Bronchial epithelial cell (primary cell): Measurements from ENCODE around the gene SEC23B. TPM values are rescaled to one million over a fixed set of nuclear protein-coding genes. Genes with fewer than 3 reads are reported as not detected.
"Not testable (repeated sequence)": the region's sequence is repeated elsewhere in the genome, so short reads cannot be mapped to it uniquely, and the experiment has no call there.

Source experiments
- DNase-seq: peaks from one replicate; pipeline ENCODE4 v3.0.0-alpha.2; 2010; ENCODE audit warnings: low read depth
- FAIRE-seq: peaks from 2 replicates; lab custom pipeline; 2011; peaks lifted over from hg19 to GRCh38; lab: Jason Lieb, UNC
- H3K27me3 ChIP-seq: 2 replicates; pipeline ENCODE4 v1.5.1; 2011; ENCODE audit warnings: low read length; ENCODE audit not compliant: control insufficient read depth, insufficient read depth
- H3K36me3 ChIP-seq: 2 replicates; pipeline ENCODE4 v1.5.1; 2011; ENCODE audit warnings: low read length; ENCODE audit not compliant: control insufficient read depth, insufficient read depth
- H3K4me3 ChIP-seq: 2 replicates; pipeline ENCODE4 v1.5.1; 2011; ENCODE audit warnings: mild to moderate bottlenecking, low read depth, low read length, control low read depth
- total RNA-seq: library from RNA; depleted of rRNA; stranded (reverse); fragments of >200 nt; gene quantifications from 2 replicates; pipeline ENCODE4 v1.2.1, GENCODE V29; 2014
- TF ChIP-seq, protein P1 (sequence below): IDR thresholded peaks from 2 replicates; pipeline ENCODE4 v1.5.1; 2011; ENCODE audit warnings: mild to moderate bottlenecking, moderate library complexity, low read length, control low read depth, inconsistent platforms; ENCODE audit not compliant: insufficient read depth, severe bottlenecking

SEC23B gene
- total RNA-seq, 1 donor from 2014 or later = 81.6 TPM

DNA sequence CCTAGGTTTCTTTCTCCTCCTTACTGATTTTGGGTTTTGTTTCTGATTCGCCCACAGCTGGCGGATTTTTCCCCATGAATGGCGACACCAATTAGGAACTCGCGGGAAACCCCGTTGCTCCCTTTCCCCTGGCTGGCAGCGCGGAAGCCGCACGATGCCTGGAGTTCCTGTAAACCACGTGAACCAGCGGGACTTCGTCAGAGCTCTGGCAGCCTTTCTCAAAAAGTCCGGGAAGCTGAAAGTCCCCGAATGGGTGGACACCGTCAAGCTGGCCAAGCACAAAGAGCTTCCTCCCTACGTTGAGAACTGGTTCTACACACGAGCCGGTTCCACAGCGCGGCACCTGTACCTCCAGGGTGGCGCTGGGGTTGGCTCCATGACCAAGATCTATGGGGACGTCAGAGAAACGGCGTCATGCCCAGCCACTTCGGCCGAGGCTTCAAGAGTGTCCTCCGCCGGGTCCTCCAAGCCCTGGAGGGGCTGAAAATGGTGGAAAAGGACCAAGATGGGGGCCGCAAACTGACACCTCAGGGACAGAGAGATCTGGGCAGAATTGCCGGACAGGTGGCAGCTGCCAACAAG lies 3.2 kb upstream of the SEC23B start:
- Histone ChIP-seq H3K36me3 (no peaks in the 10 kb centered on the region), H3K4me3 (no peak overlapping the region), H3K27me3 (no peaks in the 10 kb centered on the region)
- DNase-seq (no peak), FAIRE-seq (no peak)
- TF ChIP-seq, protein P1, sequence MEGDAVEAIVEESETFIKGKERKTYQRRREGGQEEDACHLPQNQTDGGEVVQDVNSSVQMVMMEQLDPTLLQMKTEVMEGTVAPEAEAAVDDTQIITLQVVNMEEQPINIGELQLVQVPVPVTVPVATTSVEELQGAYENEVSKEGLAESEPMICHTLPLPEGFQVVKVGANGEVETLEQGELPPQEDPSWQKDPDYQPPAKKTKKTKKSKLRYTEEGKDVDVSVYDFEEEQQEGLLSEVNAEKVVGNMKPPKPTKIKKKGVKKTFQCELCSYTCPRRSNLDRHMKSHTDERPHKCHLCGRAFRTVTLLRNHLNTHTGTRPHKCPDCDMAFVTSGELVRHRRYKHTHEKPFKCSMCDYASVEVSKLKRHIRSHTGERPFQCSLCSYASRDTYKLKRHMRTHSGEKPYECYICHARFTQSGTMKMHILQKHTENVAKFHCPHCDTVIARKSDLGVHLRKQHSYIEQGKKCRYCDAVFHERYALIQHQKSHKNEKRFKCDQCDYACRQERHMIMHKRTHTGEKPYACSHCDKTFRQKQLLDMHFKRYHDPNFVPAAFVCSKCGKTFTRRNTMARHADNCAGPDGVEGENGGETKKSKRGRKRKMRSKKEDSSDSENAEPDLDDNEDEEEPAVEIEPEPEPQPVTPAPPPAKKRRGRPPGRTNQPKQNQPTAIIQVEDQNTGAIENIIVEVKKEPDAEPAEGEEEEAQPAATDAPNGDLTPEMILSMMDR = no peak

DNA sequence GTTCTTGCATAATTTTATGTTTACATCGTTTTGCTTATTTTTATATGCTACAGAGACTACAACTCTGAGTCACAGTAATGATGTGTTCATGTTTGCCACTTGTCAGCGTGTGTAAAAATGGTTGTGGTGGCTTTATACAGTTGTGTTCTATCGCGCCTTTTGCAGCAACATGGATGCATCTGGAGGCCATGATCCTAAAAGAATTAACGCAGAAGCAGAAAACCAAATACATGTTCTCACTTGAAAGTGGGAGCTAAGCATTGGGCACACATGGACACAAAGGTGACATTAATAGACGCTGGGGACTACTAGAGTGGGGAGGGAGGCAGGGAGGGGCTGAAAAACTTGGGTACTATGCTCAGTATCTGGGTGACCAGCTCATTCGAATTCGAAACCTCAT lies 996 bp upstream of the SEC23B start:
- TF ChIP-seq, protein P1 = no peak
- peak; percentile 10 for DNase-seq

DNA sequence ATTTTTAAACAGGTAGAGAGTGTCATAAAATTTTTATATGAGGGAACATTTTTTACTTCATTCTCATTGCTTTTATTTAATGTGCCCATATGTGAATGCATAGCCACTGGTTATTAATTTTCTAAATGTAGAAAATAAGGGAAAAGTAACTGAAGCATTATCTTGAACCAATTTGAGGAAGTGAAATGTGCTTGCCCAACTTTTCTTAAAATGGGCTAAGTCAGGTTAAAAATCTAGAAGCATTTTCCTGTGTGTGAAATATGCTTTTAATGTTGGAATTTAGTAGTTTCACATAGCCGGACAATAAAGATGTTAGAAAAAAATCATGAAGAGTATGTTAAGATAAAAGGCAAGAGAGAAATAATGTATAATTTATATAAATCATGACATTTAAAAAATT lies 3.8 kb downstream of the SEC23B start:
- TF ChIP-seq, protein P1 = no peak
- no peak overlapping the region for H3K4me3 ChIP-seq
- FAIRE-seq = no peak

More for the DNA sequence above, 996 bp upstream of the SEC23B start:
- peaks cover 6% of the 10 kb centered on the region for H3K36me3 ChIP-seq
- no peaks in the 10 kb centered on the region for H3K27me3 ChIP-seq
- no peak for FAIRE-seq
- peak overlapping the region; percentile 73 for H3K4me3 ChIP-seq

DNA sequence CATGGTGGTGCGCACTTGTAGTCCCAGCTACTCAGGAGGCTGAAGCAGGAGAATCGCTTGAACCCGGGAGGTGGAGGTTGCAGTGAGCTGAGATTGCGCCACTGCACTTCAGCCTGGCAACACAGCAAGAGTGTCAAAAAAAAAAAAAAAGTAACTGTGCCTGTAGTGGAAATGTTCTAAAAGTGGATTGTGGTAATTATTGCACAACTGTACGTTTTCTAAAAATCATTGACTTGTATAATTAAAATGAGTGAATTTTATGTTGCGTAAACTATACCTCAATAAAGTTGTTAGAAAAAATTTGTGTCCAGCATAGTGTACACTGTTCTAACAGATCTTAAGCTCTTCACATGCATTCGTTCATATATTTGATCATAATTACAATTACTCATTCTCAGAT lies 5.5 kb downstream of the SEC23B start:
- H3K4me3 ChIP-seq = no peak overlapping the region
- no peaks in the 10 kb centered on the region for H3K27me3 ChIP-seq
- H3K36me3 ChIP-seq = peaks cover 9% of the 10 kb centered on the region
- TF ChIP-seq, protein P1 = no peak
- FAIRE-seq (no peak), DNase-seq (no peak)

More for the DNA sequence above, 3.8 kb downstream of the SEC23B start:
- no peaks in the 10 kb centered on the region for H3K27me3 ChIP-seq
- peaks cover 9% of the 10 kb centered on the region for H3K36me3 ChIP-seq
- DNase-seq = no peak

DNA sequence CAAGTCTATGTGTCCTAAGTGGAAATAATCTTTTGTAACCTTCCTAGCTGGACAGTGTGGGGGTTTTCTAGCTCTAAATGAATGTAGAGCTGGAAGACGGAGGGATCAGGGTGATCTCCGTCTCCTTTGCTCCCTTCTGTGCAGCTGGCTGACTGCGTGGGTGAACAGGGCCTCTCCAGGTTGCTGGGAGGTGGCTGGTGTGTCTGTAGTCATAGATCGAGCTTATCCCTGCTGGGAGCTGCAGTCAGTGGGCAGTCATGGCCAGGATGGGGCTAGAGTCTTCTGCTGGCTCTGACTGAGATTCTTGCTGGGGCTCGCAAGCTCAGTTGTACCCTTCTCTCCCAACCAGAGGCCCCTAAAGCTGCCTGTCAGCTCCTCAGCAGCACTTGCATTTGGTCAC lies 6.4 kb downstream of the SEC23B start:
- Histone ChIP-seq H3K4me3 (no peak overlapping the region), H3K27me3 (no peaks in the 10 kb centered on the region), H3K36me3 (peaks cover 9% of the 10 kb centered on the region)
- FAIRE-seq (no peak), DNase-seq (no peak)
- TF ChIP-seq, protein P1 = no peak

DNA sequence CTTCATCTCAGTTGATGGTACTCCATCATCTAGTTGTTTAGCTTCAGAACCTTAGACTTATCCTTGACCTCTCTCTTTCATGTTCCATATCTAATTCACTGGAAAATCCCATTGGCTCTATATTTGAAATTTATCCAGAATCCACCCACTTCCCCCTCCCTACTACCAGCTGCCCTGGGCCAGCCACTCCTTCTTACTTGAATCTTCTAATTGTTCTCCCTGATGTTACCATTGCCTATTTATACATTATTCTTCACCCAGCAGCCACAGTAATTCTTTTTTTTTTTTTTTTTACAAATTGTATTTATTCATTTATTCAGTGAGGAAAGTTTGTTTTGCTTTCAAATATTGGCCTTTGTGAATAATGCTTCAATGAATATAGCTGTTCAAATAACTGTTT lies 8.2 kb downstream of the SEC23B start:
- H3K27me3 ChIP-seq = no peaks in the 10 kb centered on the region
- peaks cover 6% of the 10 kb centered on the region for H3K36me3 ChIP-seq
- FAIRE-seq (no peak), DNase-seq (no peak)
- TF ChIP-seq, protein P1 = no peak
- H3K4me3 ChIP-seq = no peak overlapping the region

DNA sequence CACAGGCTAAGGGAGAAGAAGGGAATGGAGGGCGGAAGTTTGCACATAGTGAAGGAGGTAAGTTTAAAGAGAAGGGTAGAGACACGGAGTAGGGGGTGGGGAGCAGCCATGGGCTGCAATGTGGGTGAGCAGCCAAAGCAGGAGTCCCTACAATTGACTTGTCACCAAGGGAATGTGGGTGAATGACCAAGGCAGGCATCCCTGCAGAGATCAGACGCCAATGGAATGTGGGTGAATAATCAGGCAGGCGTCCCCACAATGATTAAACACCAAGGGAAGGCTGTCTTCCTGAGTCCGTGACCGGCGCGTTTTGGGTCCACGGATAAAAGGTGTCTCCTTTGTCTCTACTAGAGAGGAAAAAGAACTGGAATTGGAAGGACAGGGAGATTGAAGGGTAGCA lies 14.3 kb downstream of the SEC23B start:
- H3K36me3 ChIP-seq, DNase-seq, FAIRE-seq, H3K27me3 ChIP-seq, H3K4me3 ChIP-seq: not testable (repeated sequence)
